Common myeloid progenitor, CD34-positive (primary cell): ENCODE measurements around the gene GRB14.
"Not testable (repeated sequence)": the region's sequence is repeated elsewhere in the genome, so short reads cannot be mapped to it uniquely, and the experiment has no call there.

ENCODE experiments used
- CTCF ChIA-PET: fragments of 350-600 bp; sonication (Branson Sonifier 250); formaldehyde crosslinking; loops from one replicate; lab custom pipeline; 2021; ENCODE audit warnings: antibody characterized with exemption; lab: Charles Lee
- POLR2A ChIA-PET: fragments of 350-600 bp; sonication (Branson Sonifier 250); formaldehyde crosslinking; loops from one replicate; lab custom pipeline; 2021; ENCODE audit warnings: antibody characterized with exemption; lab: Charles Lee
- DNase-seq, 3 donors: peaks; one replicate each; pipeline versions ENCODE4 v3.0.0 to v3.0.0-alpha.2; 2013
- H3K27ac ChIP-seq, 2 experiments: 1 replicate in 1 of 2; 2 replicates in 1 of 2; pipeline ENCODE4 v1.7.0; 2013; ENCODE audit warnings: inconsistent platforms in 2 of 2, low read length in 2 of 2, mild to moderate bottlenecking in 2 of 2, low read depth in 1 of 2, moderate library complexity in 1 of 2; ENCODE audit not compliant: severe bottlenecking in 2 of 2, insufficient read depth in 1 of 2, poor library complexity in 1 of 2
- H3K27me3 ChIP-seq, 5 experiments: replicated peaks in 2 of 5; 1 replicate in 3 of 5; 2 replicates in 2 of 5; pipeline versions ENCODE4 v1.6.1 to v1.7.0; 2013; ENCODE audit warnings: low read length in 4 of 5, mild to moderate bottlenecking in 2 of 5, moderate library complexity in 2 of 5, inconsistent platforms in 1 of 5; ENCODE audit not compliant: insufficient read depth in 5 of 5, control insufficient read depth in 4 of 5
- H3K36me3 ChIP-seq, 4 experiments: 1 replicate in 2 of 4; 2 replicates in 2 of 4; pipeline versions ENCODE4 v1.6.1 to v1.7.0; 2013; ENCODE audit warnings: low read length in 3 of 4, control low read depth in 1 of 4, mild to moderate bottlenecking in 1 of 4; ENCODE audit not compliant: control insufficient read depth in 4 of 4, insufficient read depth in 4 of 4
- H3K4me1 ChIP-seq, 4 experiments: 1 replicate in 3 of 4; 2 replicates in 1 of 4; pipeline versions ENCODE4 v1.6.1 to v1.7.1; 2013; ENCODE audit warnings: low read length in 3 of 4, mild to moderate bottlenecking in 3 of 4, control low read depth in 1 of 4, inconsistent platforms in 1 of 4, moderate library complexity in 1 of 4; ENCODE audit not compliant: control insufficient read depth in 4 of 4, insufficient read depth in 4 of 4; ENCODE audit errors: control extremely low read depth in 1 of 4
- H3K4me3 ChIP-seq, 7 experiments: 1 replicate in 4 of 7; 2 replicates in 3 of 7; pipeline versions ENCODE4 v1.5.1 to v1.7.0; 2013; ENCODE audit warnings: mild to moderate bottlenecking in 7 of 7, low read length in 6 of 7, moderate library complexity in 6 of 7, inconsistent platforms in 2 of 7, low read depth in 2 of 7, control low read depth in 1 of 7; ENCODE audit not compliant: insufficient read depth in 4 of 7, control insufficient read depth in 1 of 7; ENCODE audit errors: extremely low read depth in 1 of 7
- H3K9me3 ChIP-seq, 5 experiments: 1 replicate in 4 of 5; 2 replicates in 1 of 5; pipeline versions ENCODE4 v1.6.1 to v1.7.1; 2013; ENCODE audit warnings: low read length in 4 of 5, mild to moderate bottlenecking in 2 of 5, inconsistent platforms in 1 of 5, low read depth in 1 of 5, moderate library complexity in 1 of 5; ENCODE audit not compliant: control insufficient read depth in 4 of 5, insufficient read depth in 2 of 5; ENCODE audit errors: control extremely low read depth in 1 of 5
- WGBS: methylation state at CpG from one replicate; pipeline ENCODE4 v1.1.5; 2013; ENCODE audit not compliant: insufficient coverage; 5-methylcytosine and 5-hydroxymethylcytosine counted together

Gene GRB14

DNA sequence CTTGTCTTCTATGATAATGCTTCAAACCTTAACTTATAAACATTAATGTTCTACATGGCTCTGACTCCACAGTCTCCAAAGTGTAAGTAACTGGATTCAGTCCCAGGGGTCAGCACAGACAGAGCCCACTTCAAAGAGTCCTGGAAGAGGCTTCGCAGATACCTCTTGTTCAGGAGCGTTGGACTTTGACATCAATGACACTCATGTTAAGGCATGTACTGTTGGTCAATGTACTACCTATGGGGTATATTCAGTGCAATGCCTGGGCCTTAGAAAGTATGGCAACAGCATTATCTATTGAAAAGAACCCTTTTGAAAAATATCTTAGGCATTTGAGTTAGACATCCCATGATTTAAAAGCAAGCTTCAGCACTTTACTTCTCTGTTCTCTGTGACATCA is 143.1 kb downstream of the GRB14 start:
- no peak for DNase-seq
- ChIA-PET POLR2A (no interaction called here), CTCF (interaction anchor here (0.6 to 2.9 kb wide), 10 partner anchors 9 to 1296 kb away, joined by 3 to 16 read pairs (median 4); no protein-coding TSS in a partner anchor)
- Histone ChIP-seq H3K27me3 (no peaks in the 10 kb centered on the region), H3K27ac (no peak overlapping the region), H3K36me3 (no peaks in the 10 kb centered on the region), H3K4me3 (no peak overlapping the region), H3K4me1 (peaks cover 0 to 14% (median 6%) of the 10 kb centered on the region in 4 experiments), H3K9me3 (no peaks in the 10 kb centered on the region)
- WGBS = 72% methylated on average over 2 of the region's 2 CpGs

GRCh38 chr2:164474873-164475272 is 146.4 kb downstream of the GRB14 start:
- ChIA-PET CTCF (interaction anchor here (1.2 kb wide), 1 partner anchor 8 kb away, joined by 3 read pairs; no protein-coding TSS in a partner anchor), POLR2A (no interaction called here)
- H3K27ac ChIP-seq = no peak overlapping the region
- peaks cover 0 to 18% (median 6%) of the 10 kb centered on the region in 4 experiments for H3K4me1 ChIP-seq
- H3K9me3 ChIP-seq = peaks cover 0 to 1% (median 0%) of the 10 kb centered on the region in 5 experiments
- H3K36me3 ChIP-seq = no peaks in the 10 kb centered on the region
- DNase-seq = no peak
- no peaks in the 10 kb centered on the region for H3K27me3 ChIP-seq
- no peak overlapping the region for H3K4me3 ChIP-seq

- peak; percentile 22 to 87 (median 61) for DNase-seq
- no peaks in the 10 kb centered on the region for H3K36me3 ChIP-seq
- no peaks in the 10 kb centered on the region for H3K27me3 ChIP-seq
- peak overlapping the region; percentile 47 to 53 for H3K27ac ChIP-seq
- 0% methylated on average over 1 of the region's 1 CpG for WGBS
- H3K9me3 ChIP-seq = peaks cover 0 to 1% (median 0%) of the 10 kb centered on the region in 5 experiments
- peaks cover 0 to 14% (median 4%) of the 10 kb centered on the region in 4 experiments for H3K4me1 ChIP-seq
- POLR2A ChIA-PET = no interaction called here
- CTCF ChIA-PET = interaction anchor here (0.6 to 1.3 kb wide), 5 partner anchors 8 to 1281 kb away, joined by 3 to 4 read pairs (median 3); no protein-coding TSS in a partner anchor
- peak overlapping the region in 1 of 7 experiments; percentile 42 for H3K4me3 ChIP-seq
Observed at GRCh38 chr2:164473021-164473420, 148.3 kb downstream of the GRB14 start.

- H3K27ac ChIP-seq, H3K9me3 ChIP-seq, H3K27me3 ChIP-seq, POLR2A ChIA-PET, H3K4me3 ChIP-seq, H3K36me3 ChIP-seq, DNase-seq, H3K4me1 ChIP-seq: not testable (repeated sequence)
- CTCF ChIA-PET = interaction anchor here (0.9 kb wide), 1 partner anchor 8 kb away, joined by 3 read pairs; no protein-coding TSS in a partner anchor
- no CpG with 5 or more reads among the region's 2 CpGs for WGBS
Observed at GRCh38 chr2:164465047-164465446, 156.2 kb downstream of the GRB14 start.

DNA sequence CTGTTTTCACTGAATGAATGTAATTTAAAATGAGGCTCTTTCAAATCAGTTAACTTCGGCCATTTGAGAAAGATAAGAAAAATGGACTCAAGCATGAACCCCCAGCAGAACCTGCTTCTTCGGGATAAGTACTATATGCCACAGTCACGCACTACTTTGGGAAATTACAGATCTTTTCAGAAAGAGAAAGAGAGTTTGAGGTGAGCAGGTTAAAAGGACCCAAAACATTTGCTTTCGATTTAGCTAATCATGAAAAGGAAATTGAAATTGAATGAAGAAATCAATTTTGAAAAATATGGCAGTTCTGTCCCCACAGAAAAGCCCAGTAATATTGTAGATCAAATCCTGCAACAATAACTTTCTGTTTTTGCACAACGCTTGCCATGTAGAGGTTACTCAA is 156.9 kb downstream of the GRB14 start:
- H3K9me3 ChIP-seq = no peaks in the 10 kb centered on the region
- 100% methylated on average over 2 of the region's 5 CpGs for WGBS
- no peaks in the 10 kb centered on the region for H3K4me1 ChIP-seq
- H3K27ac ChIP-seq = no peak overlapping the region
- H3K36me3 ChIP-seq = no peaks in the 10 kb centered on the region
- no peak overlapping the region for H3K4me3 ChIP-seq
- DNase-seq = no peak
- ChIA-PET POLR2A (no interaction called here), CTCF (interaction anchor here (0.7 to 1.6 kb wide), 4 partner anchors 9 to 45 kb away, joined by 3 read pairs; no protein-coding TSS in a partner anchor)
- no peaks in the 10 kb centered on the region for H3K27me3 ChIP-seq

GRCh38 chr2:164458792-164459191 is 162.5 kb downstream of the GRB14 start:
- CTCF ChIA-PET = no interaction called here
- no peaks in the 10 kb centered on the region for H3K36me3 ChIP-seq
- POLR2A ChIA-PET = no interaction called here
- H3K27me3 ChIP-seq = no peaks in the 10 kb centered on the region
- peaks cover 0 to 14% (median 4%) of the 10 kb centered on the region in 4 experiments for H3K4me1 ChIP-seq
- no peak overlapping the region for H3K27ac ChIP-seq
- H3K4me3 ChIP-seq = no peak overlapping the region
- H3K9me3 ChIP-seq = no peaks in the 10 kb centered on the region
- DNase-seq = peak in 1 of 3 donors; percentile 11
- WGBS = 100% methylated on average over 1 of the region's 2 CpGs

GRCh38 chr2:164457271-164457670 is 164.0 kb downstream of the GRB14 start:
- H3K9me3 ChIP-seq = no peaks in the 10 kb centered on the region
- POLR2A ChIA-PET = no interaction called here
- peaks cover 0 to 14% (median 4%) of the 10 kb centered on the region in 4 experiments for H3K4me1 ChIP-seq
- H3K27me3 ChIP-seq = no peaks in the 10 kb centered on the region
- WGBS = no CpG with 5 or more reads among the region's 1 CpG
- CTCF ChIA-PET = interaction anchor here (1.2 kb wide), 1 partner anchor 14 kb away, joined by 3 read pairs; no protein-coding TSS in a partner anchor
- DNase-seq = no peak
- H3K36me3 ChIP-seq = no peaks in the 10 kb centered on the region
- no peak overlapping the region for H3K27ac ChIP-seq
- H3K4me3 ChIP-seq = no peak overlapping the region
